Fibroblast of lung (primary cell): ENCODE results near the gene MUTYH.
A peak's percentile ranks its signal among the peaks of the same experiment; 100 is the strongest.
"Not testable (repeated sequence)": the region's sequence is repeated elsewhere in the genome, so short reads cannot be mapped to it uniquely, and the experiment has no call there.

Experiments
- EZH2 ChIP-seq: IDR thresholded peaks from 2 replicates; pipeline ENCODE4 v1.5.1; 2012; ENCODE audit warnings: low read length, control low read depth, mild to moderate bottlenecking; ENCODE audit errors: missing control alignments
- TF ChIP-seq, protein P1 (sequence below), 2 donors: IDR thresholded peaks in 1 of 2; conservative IDR thresholded peaks in 1 of 2; 1 replicate in 1 of 2; 2 replicates in 1 of 2; pipeline ENCODE4 v1.5.1; 2011 to 2012; ENCODE audit warnings: low read length in 2 of 2, control low read depth in 1 of 2, inconsistent platforms in 1 of 2, low read depth in 1 of 2, mild to moderate bottlenecking in 1 of 2

DNA sequence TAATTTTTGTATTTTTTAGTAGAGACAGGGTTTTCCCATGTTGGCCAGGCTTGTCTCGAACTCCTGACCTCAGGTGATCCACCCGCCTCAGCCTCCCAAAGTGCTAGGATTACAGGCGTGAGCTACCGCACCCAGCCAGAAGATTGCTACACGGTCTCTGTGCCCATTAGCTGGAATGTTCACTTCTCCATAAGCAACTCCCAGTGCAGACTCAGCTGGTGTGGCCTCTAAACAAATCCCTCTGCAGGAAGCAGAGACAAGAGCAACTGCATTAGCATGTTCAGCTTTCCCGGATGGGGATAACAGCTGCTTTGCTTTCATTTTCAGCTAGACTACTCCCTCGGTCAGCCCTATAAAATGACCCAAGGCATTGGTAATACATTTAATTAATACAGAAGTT is 20.7 kb upstream of the MUTYH start:
- TF ChIP-seq, protein P1, sequence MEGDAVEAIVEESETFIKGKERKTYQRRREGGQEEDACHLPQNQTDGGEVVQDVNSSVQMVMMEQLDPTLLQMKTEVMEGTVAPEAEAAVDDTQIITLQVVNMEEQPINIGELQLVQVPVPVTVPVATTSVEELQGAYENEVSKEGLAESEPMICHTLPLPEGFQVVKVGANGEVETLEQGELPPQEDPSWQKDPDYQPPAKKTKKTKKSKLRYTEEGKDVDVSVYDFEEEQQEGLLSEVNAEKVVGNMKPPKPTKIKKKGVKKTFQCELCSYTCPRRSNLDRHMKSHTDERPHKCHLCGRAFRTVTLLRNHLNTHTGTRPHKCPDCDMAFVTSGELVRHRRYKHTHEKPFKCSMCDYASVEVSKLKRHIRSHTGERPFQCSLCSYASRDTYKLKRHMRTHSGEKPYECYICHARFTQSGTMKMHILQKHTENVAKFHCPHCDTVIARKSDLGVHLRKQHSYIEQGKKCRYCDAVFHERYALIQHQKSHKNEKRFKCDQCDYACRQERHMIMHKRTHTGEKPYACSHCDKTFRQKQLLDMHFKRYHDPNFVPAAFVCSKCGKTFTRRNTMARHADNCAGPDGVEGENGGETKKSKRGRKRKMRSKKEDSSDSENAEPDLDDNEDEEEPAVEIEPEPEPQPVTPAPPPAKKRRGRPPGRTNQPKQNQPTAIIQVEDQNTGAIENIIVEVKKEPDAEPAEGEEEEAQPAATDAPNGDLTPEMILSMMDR (conservative IDR thresholded peaks at IDR 0.05 in 1 of 2, IDR thresholded peaks at IDR 0.05 in 1 of 2; ENCODE audit: low read depth in 1 of 2, low read length in 2 of 2): peak; percentile 17 to 18
- TF ChIP-seq EZH2: not testable (repeated sequence)
